ENCODE data around the gene QPCT.
A peak's percentile ranks its signal among the peaks of the same experiment; 100 is the strongest.
"Not testable (repeated sequence)": the region's sequence is repeated elsewhere in the genome, so short reads cannot be mapped to it uniquely, and the experiment has no call there.

Gene QPCT

DNA sequence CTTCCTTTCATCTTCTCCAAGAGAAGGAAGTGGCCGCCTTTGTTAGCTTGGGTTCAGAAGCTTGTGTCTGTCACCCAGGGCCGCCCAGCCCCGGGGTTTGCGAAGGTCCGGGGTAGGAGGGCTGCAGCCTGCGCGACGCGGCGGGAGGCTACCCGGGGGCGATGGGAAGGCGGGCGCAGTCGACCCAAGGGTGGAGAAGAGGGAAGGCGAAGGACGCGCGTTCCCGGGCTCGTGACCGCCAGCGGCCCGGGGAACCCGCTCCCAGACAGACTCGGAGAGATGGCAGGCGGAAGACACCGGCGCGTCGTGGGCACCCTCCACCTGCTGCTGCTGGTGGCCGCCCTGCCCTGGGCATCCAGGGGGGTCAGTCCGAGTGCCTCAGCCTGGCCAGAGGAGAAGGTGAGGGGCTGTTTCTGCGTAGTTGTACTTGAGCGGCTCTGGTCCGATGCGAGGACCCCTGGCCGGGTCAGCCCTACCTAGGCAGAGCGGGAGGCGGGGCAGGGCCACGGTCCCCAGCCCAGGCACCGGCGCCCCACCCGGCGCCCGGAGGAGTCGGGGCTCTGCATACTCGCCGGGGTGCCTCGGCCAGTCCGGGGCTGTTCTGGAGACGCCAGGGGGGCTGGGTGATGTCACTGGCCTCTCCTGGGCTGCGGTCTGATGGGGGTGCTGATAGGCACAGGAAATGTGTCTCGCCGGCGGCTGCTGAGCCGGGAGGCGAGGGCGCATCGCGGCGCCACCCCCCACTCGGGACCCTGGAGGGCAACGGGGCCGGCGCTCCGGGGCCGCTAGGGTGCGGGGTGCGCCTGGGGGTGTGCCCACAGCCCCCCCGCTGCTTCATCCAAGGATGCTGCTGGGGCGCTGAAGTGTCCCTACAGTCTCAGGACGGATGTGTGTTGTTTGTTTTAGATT lies at the start of gene QPCT:
Gene QPCT, plus strand, starts transcription at position 178 of the 909 bp plus-strand sequence. Its CDS starts 102 bp downstream, at position 280.
- DNase-seq, result peak; percentile 38

GRCh38 chr2:37294858-37295257 lies 49.6 kb upstream of the QPCT start:
- not testable (repeated sequence) for DNase-seq

GRCh38 chr2:37295469-37296073 lies 48.9 kb upstream of the QPCT start:
- DNase-seq, result no peak

GRCh38 chr2:37297632-37298031 lies 46.8 kb upstream of the QPCT start:
- DNase-seq, result no peak

DNA sequence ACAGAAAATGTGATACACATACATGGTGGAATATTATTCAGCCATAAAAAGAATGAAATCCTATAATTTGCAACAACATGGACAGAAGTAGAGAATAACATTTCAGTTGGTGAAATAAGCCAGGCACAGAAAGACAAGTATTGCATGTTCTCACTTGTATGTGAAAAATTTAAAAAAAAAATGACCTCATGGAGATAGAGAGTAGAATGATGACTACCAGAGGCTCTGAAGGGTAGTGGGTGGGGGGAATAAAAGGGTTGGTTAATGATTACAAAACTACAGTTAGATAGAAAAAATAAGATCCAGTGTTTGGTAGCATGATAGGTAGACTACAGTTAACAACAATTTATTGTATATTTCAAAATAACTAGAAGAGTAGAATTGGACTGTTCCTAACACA lies 44.3 kb upstream of the QPCT start:
- no peak for DNase-seq

DNA sequence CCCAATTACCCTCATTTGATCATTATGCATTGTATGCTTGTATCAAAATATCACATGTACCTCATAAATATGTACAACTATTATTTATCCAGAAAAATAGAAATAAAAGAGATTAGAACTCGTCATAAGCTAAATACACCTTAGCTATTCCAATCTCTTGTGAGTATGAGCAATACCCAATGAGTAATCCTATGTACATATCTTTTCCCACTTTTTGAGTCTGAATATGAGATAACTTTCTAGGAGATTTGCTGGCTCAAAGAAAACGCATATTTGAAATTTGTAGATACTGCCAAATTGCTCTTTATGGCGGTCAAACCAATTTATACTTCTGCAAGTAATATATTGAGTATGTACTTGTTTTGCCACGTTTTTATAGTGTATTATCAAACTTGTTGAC lies 43.9 kb upstream of the QPCT start:
- DNase-seq, result no peak

DNA sequence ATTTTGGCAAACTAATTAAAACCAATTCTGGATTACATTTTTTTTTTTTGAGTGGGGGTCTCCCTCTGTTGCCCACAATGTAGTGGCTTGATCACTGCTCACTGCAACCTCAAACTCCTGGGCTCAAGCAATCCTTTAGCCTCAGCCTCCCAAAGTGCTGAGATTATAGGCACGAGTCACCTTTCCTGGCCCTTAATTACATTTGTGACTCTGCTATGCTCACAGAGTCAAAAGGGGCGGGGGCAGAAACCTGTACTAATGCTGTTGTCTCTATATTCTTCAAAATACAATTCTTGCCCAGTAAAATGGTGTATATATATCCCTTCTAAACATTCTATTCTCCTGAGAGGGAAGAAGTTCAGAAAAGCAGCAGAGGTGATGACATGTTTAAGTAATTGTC lies 43.0 kb upstream of the QPCT start:
- DNase-seq, result no peak

GRCh38 chr2:37302701-37303252 lies 41.7 kb upstream of the QPCT start:
- DNase-seq, result no peak

DNA sequence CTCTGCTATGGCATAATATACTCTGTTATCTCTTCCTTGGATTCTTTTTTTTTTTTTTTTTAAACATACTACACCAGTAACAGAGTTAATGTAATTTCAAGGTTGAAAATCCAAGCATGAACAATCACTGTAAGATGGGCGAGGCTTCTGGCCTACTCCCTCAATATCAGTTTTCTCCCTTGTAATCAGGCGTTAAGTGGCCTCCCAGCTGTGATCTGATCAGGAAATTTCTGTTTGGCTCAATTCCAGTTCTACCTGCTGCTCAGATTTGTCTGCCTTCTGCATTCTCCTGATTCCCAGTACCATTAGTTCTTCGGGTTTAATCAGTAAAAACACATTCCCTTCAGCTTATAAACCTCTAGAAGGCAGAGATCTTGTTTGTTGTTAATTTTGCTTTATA lies 38.4 kb upstream of the QPCT start:
- DNase-seq, result peak; percentile 30

DNA sequence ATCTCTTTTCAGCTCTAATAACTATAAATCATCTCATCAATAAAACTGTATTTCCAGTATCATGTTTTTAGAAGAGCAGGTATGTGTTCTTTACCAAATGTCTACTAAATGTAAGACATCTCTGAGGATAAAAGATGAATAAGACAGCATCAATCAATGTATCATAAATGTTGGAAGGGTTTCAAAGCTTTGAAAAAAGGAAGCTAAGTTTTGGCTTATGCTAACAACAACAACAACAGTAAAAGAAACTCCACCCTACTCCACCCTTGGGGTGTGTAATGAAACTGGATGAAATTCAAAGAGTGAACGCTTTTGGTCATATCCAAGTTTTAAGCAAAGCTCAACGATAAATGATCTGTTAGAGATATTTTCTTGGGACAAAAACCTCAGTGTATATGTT lies 36.9 kb upstream of the QPCT start:
- DNase-seq, result no peak

- no peak for DNase-seq
Measured at GRCh38 chr2:37315364-37315763, 29.1 kb upstream of the QPCT start.

- DNase-seq, result no peak
Measured at GRCh38 chr2:37316181-37316580, 28.2 kb upstream of the QPCT start.

GRCh38 chr2:37317746-37318145 lies 26.7 kb upstream of the QPCT start:
- DNase-seq, result no peak

GRCh38 chr2:37318401-37318800 lies 26.0 kb upstream of the QPCT start:
- DNase-seq, result no peak

DNA sequence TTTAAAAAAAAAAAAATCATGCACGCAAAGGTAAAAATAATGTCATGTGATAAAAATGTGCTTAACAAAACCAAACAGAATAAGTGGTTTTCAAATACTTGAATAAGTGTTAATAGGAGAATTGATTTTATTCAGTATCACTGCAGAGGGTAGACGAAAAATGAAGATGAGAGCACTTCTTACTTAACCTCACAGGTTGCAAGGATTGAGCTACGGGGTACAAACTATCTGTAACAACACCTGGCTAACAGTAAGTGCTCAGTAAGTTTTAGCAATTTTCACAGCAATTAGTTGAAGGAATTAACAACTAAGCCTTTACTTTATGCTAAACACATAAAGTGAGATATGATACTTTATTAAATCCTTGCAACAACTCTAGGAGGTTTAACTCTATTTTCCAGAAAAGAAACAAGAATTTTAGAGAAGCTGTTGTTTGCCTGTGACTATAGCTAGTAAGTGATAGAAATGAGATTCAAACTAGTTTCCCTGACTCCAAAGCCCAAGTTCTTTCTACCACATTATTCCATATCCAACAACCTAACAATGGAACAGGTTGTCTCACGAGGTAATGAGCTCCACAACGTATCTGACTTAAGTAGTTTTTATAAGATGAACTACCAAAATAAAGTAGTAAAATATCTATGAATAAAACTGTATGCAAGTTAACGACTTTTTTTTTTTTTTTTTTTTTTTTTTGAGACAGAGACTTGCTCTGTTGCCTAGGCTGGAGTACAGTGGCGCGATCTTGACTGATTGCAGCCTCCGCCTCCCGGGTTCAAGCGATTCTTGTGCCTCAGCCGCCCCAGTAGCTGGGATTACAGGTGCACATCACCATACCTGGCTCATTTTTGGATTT lies 24.4 kb upstream of the QPCT start:
- no peak for DNase-seq

DNA sequence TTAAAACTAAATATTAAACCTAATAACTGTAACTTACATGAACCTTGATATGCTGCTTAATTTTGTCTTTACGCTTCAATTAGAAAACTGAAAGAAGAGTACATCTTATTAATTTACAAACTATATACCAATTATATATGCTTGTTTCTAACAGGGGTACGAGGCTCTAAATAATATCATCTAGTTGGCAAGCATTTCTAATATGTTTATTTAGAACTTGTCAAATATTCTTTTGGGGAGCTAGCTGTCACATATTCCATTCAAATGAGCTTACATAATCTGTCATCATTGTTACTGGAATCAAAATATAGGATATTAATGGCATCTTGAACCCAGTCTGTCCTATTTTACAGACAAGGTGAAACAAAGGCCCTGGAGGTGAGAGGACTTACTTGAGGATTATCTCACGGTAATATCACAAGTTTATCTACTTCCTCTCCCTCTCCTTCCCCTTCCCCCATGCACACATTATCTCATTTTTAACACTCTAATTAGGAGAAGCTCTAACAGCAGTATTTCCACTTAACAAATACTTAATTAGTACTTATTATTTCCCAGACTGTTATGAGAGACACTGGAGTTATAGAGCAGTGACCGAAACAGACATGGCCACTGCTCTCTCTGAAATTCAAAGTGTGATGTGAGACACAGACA lies 23.3 kb upstream of the QPCT start:
- DNase-seq, result no peak

DNA sequence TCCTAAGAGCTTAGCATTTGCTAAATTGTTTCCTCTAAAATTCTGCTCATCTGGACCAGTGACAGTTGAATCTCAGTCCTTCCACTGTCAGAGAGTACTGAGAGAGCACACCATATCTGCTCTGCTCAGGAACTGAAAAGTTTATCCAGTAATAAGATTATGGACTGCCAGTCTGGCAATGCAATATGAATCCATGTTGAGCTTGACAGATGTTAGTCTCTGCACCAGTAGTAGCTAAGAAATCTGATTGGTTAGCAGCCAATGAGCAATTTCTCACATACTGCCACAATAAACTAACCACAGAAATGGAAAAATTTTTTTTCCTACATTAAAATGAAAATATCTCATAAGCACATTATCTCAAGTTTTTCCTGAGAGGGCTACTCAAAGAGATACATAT lies 22.1 kb upstream of the QPCT start:
- no peak for DNase-seq

DNA sequence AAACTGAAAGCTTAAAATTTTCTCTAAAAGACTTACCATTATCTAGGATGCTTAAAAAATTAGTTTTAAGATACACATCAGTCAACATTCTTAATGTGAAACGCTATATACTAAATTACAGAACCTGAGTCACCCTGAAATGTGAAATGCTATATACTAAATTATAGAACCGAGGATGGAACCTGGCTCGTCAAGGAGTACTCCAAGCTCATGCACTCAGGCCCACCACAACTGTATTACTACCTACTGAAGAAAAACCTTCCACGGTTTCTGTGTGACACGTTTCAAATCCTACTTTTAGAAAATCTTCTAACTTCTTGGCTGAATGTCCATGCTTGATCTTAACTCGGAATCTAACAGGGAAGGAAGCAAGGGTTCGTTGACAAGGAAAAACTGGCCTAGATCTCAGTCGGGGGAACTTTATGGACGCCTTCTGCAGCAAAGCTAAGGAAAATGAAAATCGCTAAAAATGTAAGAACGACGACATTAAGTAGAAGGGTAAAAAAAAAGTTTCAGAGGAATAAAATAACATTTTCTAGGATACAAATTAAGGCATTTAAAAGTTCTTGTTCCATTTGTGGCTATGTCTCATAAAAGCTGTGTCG lies 21.2 kb upstream of the QPCT start:
- DNase-seq, result no peak

DNA sequence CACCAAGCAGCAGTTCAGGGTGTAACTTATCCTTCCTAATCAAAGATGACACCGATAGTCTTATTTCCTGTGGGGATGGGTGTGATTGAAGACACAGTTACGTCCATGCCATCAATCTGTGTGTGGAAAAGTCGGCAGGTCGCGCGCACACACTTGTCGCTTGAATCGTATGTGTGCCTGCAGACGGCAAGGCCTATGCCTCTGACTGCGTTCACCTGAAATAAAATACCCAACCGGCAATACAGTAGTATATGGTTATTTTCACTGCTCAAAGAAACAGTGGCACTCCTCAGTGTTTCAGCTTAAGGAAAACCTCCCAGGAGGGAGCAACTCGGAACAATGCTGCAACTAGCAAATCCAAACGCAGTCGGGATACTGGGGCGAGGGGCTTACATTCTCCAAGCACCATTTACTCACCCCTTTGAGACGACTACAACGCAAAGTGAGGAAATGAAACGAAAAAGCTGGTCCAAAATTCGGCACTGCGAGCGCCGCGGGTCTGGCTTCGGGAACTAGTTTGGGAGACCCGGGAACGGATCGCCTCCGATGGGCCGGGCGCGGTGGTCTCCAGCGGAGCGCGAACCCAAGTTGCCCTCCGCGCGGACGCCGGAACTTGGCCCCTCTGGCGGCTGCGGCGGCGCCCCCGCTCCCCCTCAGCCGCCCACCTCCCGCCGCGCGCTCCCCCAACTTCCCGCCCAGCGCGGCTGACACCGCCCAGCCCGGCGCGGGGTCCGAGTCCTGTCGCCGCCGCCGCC lies 20.5 kb upstream of the QPCT start:
- DNase-seq, result peak; percentile 20

GRCh38 chr2:37324536-37324785 lies 20.0 kb upstream of the QPCT start:
- no peak for DNase-seq

DNA sequence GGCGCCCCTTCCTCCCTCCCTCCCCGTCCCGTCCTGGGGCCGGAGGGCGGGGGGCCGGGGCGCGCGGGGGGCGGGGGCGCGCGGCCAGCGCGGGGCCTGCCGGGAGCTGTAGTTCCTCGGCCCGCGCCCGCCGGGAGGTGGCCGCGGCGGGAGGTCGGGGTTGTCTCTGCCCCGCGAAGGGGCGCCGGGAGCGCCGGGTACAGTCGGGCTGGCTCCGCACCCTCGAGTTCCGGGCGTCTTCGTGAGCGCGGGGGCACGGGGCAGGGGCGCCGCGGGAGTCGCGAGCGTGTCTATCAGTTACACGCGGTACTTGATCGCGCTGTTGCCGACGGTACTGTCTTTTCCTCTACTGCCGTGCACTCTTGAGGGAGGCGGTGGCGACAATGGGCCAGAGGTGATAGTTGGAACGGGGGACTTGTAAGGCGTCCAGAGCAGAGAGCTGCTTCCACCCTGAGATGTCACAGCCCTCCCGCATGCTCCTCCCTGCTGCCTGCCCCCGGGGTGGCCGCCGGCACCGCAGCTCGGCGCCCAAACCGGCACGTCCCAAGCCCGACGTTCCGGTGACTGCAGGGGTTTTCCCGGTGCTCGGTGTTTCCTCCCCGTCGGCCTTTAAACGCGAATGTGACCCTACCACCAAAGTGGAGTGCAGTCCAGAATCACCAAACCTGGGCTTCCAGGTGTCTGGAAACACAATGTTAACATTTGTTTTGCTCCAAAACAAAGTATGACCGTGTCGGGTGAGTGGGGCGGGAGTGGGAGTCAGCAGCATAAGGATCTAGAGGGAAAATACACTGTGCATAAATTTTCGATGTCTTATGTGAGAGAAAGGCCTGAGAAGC lies 19.4 kb upstream of the QPCT start, which contains the start of gene PRKD3:
Gene PRKD3, minus strand, starts transcription at position 48 of the 839 bp plus-strand sequence. CDS start 8,309 bp downstream, outside the sequence.
- DNase-seq, result no peak

Data from DMS153 (cell line).